IMR-90 (cell line): ENCODE results near the gene BTLA.

Source experiments
- BHLHE40 ChIP-seq: fragments of 150-350 bp; IDR thresholded peaks from 2 replicates; pipeline ENCODE4 v1.6.1; 2016; ENCODE audit warnings: mild to moderate bottlenecking, low read depth, low read length
- CEBPB ChIP-seq: IDR thresholded peaks from 2 replicates; pipeline ENCODE4 v1.6.1; 2012; ENCODE audit warnings: low read depth, low read length, improper control_type of control experiment
- CHD1 ChIP-seq: IDR thresholded peaks from 2 replicates; pipeline ENCODE4 v1.6.1; 2012; ENCODE audit warnings: low read depth, low read length, improper control_type of control experiment
- MAZ ChIP-seq: IDR thresholded peaks from 2 replicates; pipeline ENCODE4 v1.6.1; 2012; ENCODE audit warnings: low read depth, mild to moderate bottlenecking, low read length, improper control_type of control experiment, moderate library complexity, borderline replicate concordance
- MXI1 ChIP-seq: IDR thresholded peaks from 2 replicates; pipeline ENCODE4 v1.6.1; 2012; ENCODE audit warnings: low read depth, mild to moderate bottlenecking, low read length, moderate library complexity, borderline replicate concordance
- POLR2A ChIP-seq: IDR thresholded peaks from 2 replicates; pipeline ENCODE4 v1.6.1; 2012; ENCODE audit warnings: mild to moderate bottlenecking, low read depth, low read length
- RAD21 ChIP-seq: IDR thresholded peaks from 2 replicates; pipeline ENCODE4 v1.6.1; 2012; ENCODE audit warnings: low read length, improper control_type of control experiment
- RFX5 ChIP-seq: IDR thresholded peaks from 2 replicates; pipeline ENCODE4 v1.8.0; 2012; ENCODE audit warnings: low read depth, mild to moderate bottlenecking, low read length, moderate library complexity
- TF ChIP-seq, protein P1 (sequence below): conservative IDR thresholded peaks from 2 replicates; pipeline ENCODE4 v1.5.1; 2012; ENCODE audit warnings: mild to moderate bottlenecking, low read depth, low read length, improper control_type of control experiment
- TF ChIP-seq, protein P2 (sequence below): fragments of 150-350 bp; IDR thresholded peaks from 2 replicates; pipeline ENCODE4 v1.6.1; 2017; ENCODE audit warnings: mild to moderate bottlenecking, antibody characterized with exemption, low read length, low read depth

DNA sequence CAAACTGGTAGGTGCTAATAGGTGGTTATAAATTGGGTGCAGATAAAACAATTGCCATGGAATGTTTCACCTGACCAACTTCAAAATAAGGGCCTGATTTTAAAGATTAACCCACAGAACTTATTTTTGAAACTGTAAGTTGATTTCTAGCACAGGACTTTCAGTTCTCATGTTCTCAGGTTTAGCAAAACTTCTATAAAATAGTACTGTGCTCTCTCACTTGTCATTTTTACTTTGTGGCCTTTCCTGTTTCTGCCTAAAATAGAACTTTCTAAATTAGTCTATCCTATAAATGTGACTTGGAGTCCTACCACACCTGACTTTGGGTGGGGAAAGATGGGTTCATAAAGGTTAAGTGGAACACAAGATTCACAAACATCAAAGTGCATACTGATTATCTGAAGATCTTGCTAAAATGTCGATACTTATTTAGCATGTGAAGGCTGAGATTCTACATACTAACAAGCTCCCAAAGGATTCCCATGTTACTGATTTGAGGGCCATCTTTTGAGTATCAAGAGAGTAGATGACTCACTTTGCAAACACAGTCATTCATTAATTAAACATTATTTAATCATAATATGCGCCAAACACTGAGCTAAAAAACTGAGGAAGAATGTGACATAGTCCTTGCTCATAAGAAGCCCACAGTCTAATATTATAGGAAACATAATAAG is 38.6 kb downstream of the BTLA start:
- TF ChIP-seq, protein P1, sequence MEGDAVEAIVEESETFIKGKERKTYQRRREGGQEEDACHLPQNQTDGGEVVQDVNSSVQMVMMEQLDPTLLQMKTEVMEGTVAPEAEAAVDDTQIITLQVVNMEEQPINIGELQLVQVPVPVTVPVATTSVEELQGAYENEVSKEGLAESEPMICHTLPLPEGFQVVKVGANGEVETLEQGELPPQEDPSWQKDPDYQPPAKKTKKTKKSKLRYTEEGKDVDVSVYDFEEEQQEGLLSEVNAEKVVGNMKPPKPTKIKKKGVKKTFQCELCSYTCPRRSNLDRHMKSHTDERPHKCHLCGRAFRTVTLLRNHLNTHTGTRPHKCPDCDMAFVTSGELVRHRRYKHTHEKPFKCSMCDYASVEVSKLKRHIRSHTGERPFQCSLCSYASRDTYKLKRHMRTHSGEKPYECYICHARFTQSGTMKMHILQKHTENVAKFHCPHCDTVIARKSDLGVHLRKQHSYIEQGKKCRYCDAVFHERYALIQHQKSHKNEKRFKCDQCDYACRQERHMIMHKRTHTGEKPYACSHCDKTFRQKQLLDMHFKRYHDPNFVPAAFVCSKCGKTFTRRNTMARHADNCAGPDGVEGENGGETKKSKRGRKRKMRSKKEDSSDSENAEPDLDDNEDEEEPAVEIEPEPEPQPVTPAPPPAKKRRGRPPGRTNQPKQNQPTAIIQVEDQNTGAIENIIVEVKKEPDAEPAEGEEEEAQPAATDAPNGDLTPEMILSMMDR: no peak
- TF ChIP-seq, protein P2, sequence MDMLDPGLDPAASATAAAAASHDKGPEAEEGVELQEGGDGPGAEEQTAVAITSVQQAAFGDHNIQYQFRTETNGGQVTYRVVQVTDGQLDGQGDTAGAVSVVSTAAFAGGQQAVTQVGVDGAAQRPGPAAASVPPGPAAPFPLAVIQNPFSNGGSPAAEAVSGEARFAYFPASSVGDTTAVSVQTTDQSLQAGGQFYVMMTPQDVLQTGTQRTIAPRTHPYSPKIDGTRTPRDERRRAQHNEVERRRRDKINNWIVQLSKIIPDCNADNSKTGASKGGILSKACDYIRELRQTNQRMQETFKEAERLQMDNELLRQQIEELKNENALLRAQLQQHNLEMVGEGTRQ: no peak
- TF ChIP-seq RFX5 (no peak), RAD21 (no peak), MAZ (no peak), CEBPB (no peak), POLR2A (no peak), MXI1 (no peak), CHD1 (no peak), BHLHE40 (no peak)
